Thyroid gland (tissue), 4 donors: Measurements from ENCODE around the gene PCARE. TPM values are rescaled to one million over a fixed set of nuclear protein-coding genes. Genes with fewer than 3 reads are reported as not detected.

Source experiments
- DNase-seq, 2 donors: peaks; one replicate each; pipeline ENCODE4 v3.0.0-alpha.2; 2019
- H3K27ac ChIP-seq, 3 donors: fragments of 200-600 bp; sonication (generic); 1 replicate in 2 of 3; 2 replicates in 1 of 3; pipeline ENCODE4 v1.5.1; 2016 to 2019; ENCODE audit warnings: mild to moderate bottlenecking in 1 of 3, moderate library complexity in 1 of 3
- H3K27me3 ChIP-seq: fragments of 200-600 bp; sonication (generic); one replicate; pipeline ENCODE4 v1.5.1; 2019
- H3K36me3 ChIP-seq, 2 donors: fragments of 200-600 bp; sonication (generic); one replicate each; pipeline ENCODE4 v1.5.1; 2016 to 2019
- H3K4me1 ChIP-seq, 2 donors: fragments of 200-600 bp; sonication (generic); one replicate each; pipeline ENCODE4 v1.5.1; 2017 to 2019
- H3K4me3 ChIP-seq, 3 donors: fragments of 200-600 bp; sonication (generic); replicated peaks in 1 of 3; 1 replicate in 2 of 3; 2 replicates in 1 of 3; pipeline ENCODE4 v1.5.1; 2016; ENCODE audit warnings: mild to moderate bottlenecking in 1 of 3
- H3K9me3 ChIP-seq: fragments of 200-600 bp; sonication (generic); one replicate; pipeline ENCODE4 v1.5.1; 2017
- POLR2A ChIP-seq, 2 donors: fragments of 450-650 bp; IDR thresholded peaks; one replicate each; pipeline ENCODE4 v1.6.1; 2017; ENCODE audit warnings: antibody characterized with exemption in 2 of 2, mild to moderate bottlenecking in 2 of 2, moderate library complexity in 1 of 2
- WGBS, 2 donors: methylation state at CpG; one replicate each; pipeline ENCODE4 v1.1.5; 2017; 5-methylcytosine and 5-hydroxymethylcytosine counted together
- intact Hi-C: fragments of 100-400 bp; cut with DNase I; formaldehyde crosslinking; loops from one replicate; pipeline ENCODE4 v1.15.1; 2023
- total RNA-seq, 4 donors: library from RNA; depleted of rRNA; stranded (reverse); fragments of >200 nt; gene quantifications; one replicate each; pipeline ENCODE4 v1.2.3, GENCODE V29; 2016
- TF ChIP-seq, protein P1 (sequence below), 6 experiments: fragments of 200-600 bp in 3 of 6; fragments of 450-650 bp in 3 of 6; sonication (generic) in 3 of 6; IDR thresholded peaks; one replicate each; pipeline ENCODE4 v1.5.1; 2016 to 2019; ENCODE audit warnings: antibody characterized with exemption in 6 of 6, mild to moderate bottlenecking in 2 of 6, inconsistent platforms in 1 of 6, moderate library complexity in 1 of 6

Gene PCARE
- total RNA-seq, 4 donors from 2014 or later = 0.11 TPM; not detected in 3

- Histone ChIP-seq H3K27ac (no peak overlapping the region), H3K36me3 (no peaks in the 10 kb centered on the region), H3K4me3 (no peak overlapping the region), H3K27me3 (no peaks in the 10 kb centered on the region), H3K9me3 (no peaks in the 10 kb centered on the region), H3K4me1 (peaks cover 3 to 12% of the 10 kb centered on the region in 2 donors)
- intact Hi-C loops = no loop called here
- WGBS, 2 donors = 94 to 96% methylated on average over 12 to 17 of the region's 17 CpGs
- TF ChIP-seq POLR2A (IDR thresholded peaks at IDR 0.05) = no peak
- TF ChIP-seq, protein P1, sequence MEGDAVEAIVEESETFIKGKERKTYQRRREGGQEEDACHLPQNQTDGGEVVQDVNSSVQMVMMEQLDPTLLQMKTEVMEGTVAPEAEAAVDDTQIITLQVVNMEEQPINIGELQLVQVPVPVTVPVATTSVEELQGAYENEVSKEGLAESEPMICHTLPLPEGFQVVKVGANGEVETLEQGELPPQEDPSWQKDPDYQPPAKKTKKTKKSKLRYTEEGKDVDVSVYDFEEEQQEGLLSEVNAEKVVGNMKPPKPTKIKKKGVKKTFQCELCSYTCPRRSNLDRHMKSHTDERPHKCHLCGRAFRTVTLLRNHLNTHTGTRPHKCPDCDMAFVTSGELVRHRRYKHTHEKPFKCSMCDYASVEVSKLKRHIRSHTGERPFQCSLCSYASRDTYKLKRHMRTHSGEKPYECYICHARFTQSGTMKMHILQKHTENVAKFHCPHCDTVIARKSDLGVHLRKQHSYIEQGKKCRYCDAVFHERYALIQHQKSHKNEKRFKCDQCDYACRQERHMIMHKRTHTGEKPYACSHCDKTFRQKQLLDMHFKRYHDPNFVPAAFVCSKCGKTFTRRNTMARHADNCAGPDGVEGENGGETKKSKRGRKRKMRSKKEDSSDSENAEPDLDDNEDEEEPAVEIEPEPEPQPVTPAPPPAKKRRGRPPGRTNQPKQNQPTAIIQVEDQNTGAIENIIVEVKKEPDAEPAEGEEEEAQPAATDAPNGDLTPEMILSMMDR (IDR thresholded peaks at IDR 0.05) = no peak
- DNase-seq = no peak
These were observed 39.1 kb downstream of the PCARE start for GRCh38 chr2:29035016-29035745.

DNA sequence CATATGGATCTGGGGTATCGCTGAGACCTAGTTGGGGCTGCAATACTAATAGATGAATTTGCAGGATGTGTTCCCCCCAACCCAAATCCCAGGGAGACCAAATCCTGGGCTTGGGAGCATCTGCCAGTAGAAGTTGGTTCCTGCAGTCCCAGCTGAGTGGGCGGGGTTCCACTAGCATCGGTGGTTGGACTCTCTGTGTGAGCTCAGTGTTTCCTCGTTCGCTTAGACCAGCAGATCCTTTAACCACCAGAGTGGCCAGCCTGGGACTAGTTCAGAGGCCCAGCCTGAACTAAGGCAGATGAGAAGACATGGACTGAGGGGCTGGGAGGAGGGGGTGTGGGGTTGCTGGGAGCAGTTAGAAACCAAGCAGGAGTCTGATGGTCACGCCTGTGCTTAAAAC is 40.7 kb downstream of the PCARE start:
- H3K4me3 ChIP-seq = no peak overlapping the region
- no peaks in the 10 kb centered on the region for H3K36me3 ChIP-seq
- no peak overlapping the region for H3K27ac ChIP-seq
- TF ChIP-seq POLR2A (IDR thresholded peaks at IDR 0.05) = no peak
- TF ChIP-seq, protein P1 (IDR thresholded peaks at IDR 0.05) = no peak
- no peak for DNase-seq
- H3K9me3 ChIP-seq = no peaks in the 10 kb centered on the region
- WGBS, 2 donors = 71 to 82% methylated on average over 6 of the region's 6 CpGs
- peaks cover 3 to 12% of the 10 kb centered on the region in 2 donors for H3K4me1 ChIP-seq
- intact Hi-C loops = no loop called here
- H3K27me3 ChIP-seq = no peaks in the 10 kb centered on the region

DNA sequence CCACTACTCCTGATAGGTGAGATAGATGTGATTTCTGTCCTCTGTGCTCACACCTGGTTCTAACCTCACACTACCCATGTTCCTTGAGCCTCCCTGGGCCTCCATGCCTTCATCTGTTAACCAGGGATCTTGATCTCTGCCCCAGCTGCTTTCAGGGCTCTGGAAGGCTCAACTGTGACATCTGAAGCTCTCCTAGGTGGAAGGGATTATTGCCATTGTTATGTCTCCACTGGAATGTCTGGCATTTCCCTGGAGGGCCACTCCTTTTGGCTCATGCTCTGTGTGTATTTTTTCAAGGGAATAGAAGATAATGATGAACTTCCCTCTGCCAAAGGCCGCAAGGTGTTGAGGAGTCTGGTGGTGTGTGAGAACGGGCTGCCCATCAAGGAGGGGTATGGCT is 41.2 kb downstream of the PCARE start:
- Histone ChIP-seq H3K9me3 (no peaks in the 10 kb centered on the region), H3K4me3 (no peak overlapping the region), H3K36me3 (no peaks in the 10 kb centered on the region), H3K4me1 (peaks cover 3 to 12% of the 10 kb centered on the region in 2 donors), H3K27me3 (no peaks in the 10 kb centered on the region), H3K27ac (no peak overlapping the region)
- DNase-seq = peak; percentile 14 to 25
- TF ChIP-seq, protein P1 (IDR thresholded peaks at IDR 0.05) = no peak
- no peak for TF ChIP-seq POLR2A (IDR thresholded peaks at IDR 0.05)
- intact Hi-C loops = no loop called here
- WGBS, 2 donors = 26 to 57% methylated on average over 2 of the region's 2 CpGs

- no peak for DNase-seq
- Histone ChIP-seq H3K4me1 (peaks cover 3 to 12% of the 10 kb centered on the region in 2 donors), H3K36me3 (no peaks in the 10 kb centered on the region), H3K27me3 (no peaks in the 10 kb centered on the region), H3K27ac (no peak overlapping the region), H3K4me3 (no peak overlapping the region), H3K9me3 (no peaks in the 10 kb centered on the region)
- intact Hi-C loops = no loop called here
- TF ChIP-seq, protein P1 (IDR thresholded peaks at IDR 0.05) = no peak
- WGBS, 2 donors = 94 to 98% methylated on average over 5 of the region's 5 CpGs
These were observed 42.1 kb downstream of the PCARE start for GRCh38 chr2:29032189-29032588.

GRCh38 chr2:29031046-29031445 is 43.3 kb downstream of the PCARE start:
- no peak for DNase-seq
- Histone ChIP-seq H3K9me3 (no peaks in the 10 kb centered on the region), H3K27ac (no peak overlapping the region), H3K27me3 (no peaks in the 10 kb centered on the region), H3K36me3 (no peaks in the 10 kb centered on the region), H3K4me1 (peaks cover 3 to 12% of the 10 kb centered on the region in 2 donors), H3K4me3 (no peak overlapping the region)
- TF ChIP-seq, protein P1 (IDR thresholded peaks at IDR 0.05) = no peak
- TF ChIP-seq POLR2A (IDR thresholded peaks at IDR 0.05) = no peak
- intact Hi-C loops = no loop called here
